A549 treated with AZD9567 at 1 μM for 4 hours (cell line): ENCODE data around the gene OR2Z1. TPM values are rescaled to one million over a fixed set of nuclear protein-coding genes. Genes with fewer than 3 reads are reported as not detected.

Experiments used
- total RNA-seq: library from RNA; stranded (reverse); fragments of 200-300 nt; extraction: Qiagen RNA extraction; gene quantifications from 5 replicates; pipeline ENCODE4 v1.2.3, GENCODE V29; 2022; ENCODE audit not compliant: insufficient read depth

The OR2Z1 gene, protein sequence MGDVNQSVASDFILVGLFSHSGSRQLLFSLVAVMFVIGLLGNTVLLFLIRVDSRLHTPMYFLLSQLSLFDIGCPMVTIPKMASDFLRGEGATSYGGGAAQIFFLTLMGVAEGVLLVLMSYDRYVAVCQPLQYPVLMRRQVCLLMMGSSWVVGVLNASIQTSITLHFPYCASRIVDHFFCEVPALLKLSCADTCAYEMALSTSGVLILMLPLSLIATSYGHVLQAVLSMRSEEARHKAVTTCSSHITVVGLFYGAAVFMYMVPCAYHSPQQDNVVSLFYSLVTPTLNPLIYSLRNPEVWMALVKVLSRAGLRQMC
- total RNA-seq, result not detected in 5 replicates

DNA sequence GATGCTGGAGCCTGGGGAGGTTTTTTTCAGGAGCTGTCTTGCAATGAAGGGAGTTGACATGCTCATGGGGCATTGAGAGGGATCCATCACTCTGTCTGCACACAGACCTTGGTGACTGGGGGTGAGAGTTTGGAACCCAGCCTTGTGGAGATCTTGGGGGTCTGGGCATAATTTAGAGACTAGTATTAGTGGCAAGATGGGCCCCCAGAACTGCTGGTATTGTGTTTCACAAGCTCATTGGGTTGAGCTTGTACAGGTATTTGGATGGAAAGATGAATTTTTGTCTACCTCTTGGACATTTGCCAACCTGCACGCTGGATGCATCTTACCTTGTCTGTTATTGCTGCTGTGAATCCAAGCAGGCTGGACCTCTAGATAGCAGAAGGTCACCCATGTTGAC is at the start of gene OR2Z1:
Gene OR2Z1 (plus strand): TSS at position 301 of the 400 bp plus-strand sequence. CDS start 9,395 bp downstream, outside the sequence.

DNA sequence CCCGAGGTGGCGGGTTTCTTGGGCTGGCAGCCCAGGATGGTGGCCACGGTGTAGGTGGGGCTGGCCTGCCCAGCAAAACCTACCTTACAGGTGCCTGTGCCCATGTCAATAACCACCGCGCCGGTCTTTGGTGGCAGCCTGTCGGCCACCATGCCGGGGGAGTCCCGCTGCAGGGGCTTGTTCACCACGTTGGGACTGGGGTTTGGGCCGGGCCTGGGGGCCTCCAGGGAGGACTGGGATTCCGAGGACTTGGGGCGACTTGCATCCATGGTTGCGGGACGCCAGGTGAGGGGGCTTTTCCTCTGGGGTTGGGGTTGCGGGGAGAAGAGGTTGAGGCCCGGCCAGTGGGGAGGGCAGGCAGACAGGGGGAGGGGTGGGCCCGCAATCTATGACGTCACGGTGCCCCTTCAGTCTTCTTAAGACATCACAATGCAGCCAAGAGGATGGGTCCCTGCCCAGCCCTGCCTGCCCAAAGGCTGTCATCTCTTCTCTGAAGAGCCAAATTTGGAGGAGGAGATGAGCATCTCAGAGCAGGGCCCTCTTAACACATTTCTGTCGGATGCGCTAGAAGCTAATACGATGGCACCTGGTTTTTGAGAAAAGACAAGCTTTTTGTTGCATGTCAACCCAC is 22.9 kb upstream of the OR2Z1 start, which contains the start of gene ACTL9:
Gene ACTL9 (minus strand): TSS at position 363 of the 631 bp plus-strand sequence. CDS start 94 bp downstream, at position 269.

Other genes starting within 250 kb of the OR2Z1 start
- 0.16 to 0.19 TPM (median 0.16 TPM) in 4 of 5 replicates, not detected in the other for gene PRAM1, start 219.0 kb upstream of the OR2Z1 start, total RNA-seq
- gene ZNF414, start 207.5 kb upstream of the OR2Z1 start, total RNA-seq, result 15.6 to 18.2 TPM (median 16.8 TPM) in 5 replicates
- 0.21 to 0.42 TPM (median 0.33 TPM) in 4 of 5 replicates, not detected in the other for gene MYO1F, start 144.2 kb upstream of the OR2Z1 start, total RNA-seq
- 9.9 to 14.7 TPM (median 13.2 TPM) in 5 replicates for gene ADAMTS10, start 110.9 kb upstream of the OR2Z1 start, total RNA-seq
- gene NFILZ, start 91.0 kb upstream of the OR2Z1 start, total RNA-seq, result not detected in 5 replicates
- not detected in 5 replicates for gene ACTL9, start 22.8 kb upstream of the OR2Z1 start, total RNA-seq
- 5.3 to 19.1 TPM (median 7.5 TPM) in 5 replicates for gene ZNF558, start 110.7 kb downstream of the OR2Z1 start, total RNA-seq
- gene MBD3L1, start 110.7 kb downstream of the OR2Z1 start, total RNA-seq, result not detected in 5 replicates